ENCODE measurements around the gene AGER. TPM values are rescaled to one million over a fixed set of nuclear protein-coding genes. Genes with fewer than 3 reads are reported as not detected.
A peak's percentile ranks its signal among the peaks of the same experiment; 100 is the strongest.

The AGER gene
- total and polyA plus RNA-seq, 9 donors: 3.4 to 12.8 (median 7.9) TPM

DNA sequence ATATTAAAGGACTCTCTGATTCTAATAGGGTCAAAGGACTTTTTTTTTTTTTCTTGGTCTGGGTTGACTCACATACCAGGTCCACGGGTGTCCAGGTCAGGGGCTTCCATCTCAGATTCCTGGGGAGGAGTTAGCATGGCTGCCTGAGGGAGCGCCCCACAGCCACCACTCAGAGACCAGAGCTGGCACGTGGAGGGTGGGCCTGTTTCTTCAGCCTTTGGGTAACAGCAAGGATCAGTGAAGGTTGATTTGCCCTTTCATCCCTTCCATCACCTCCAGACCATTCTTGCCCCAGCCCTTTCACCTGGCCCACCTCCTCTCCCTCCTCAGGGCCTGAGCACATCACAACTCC is 14.3 kb upstream of the AGER start:
- 64 to 74% (median 70%) methylated on average over 3 of the region's 3 CpGs for WGBS, 3 donors
- intact Hi-C loops (cut with DNase I): loop anchor here in 1 of 4 donors (10.0 kb wide), 1 partner anchor 776 kb away; no protein-coding TSS in a partner anchor
- Histone ChIP-seq H3K27ac (no peak overlapping the region), H3K9me3 (no peaks in the 10 kb centered on the region), H3K36me3 (no peaks in the 10 kb centered on the region), H3K4me1 (ENCODE audit: insufficient read depth) (peaks cover 3% of the 10 kb centered on the region), H3K27me3 (no peaks in the 10 kb centered on the region), H3K4me3 (no peak overlapping the region)
- DNase-seq: no peak
- TF ChIP-seq EP300 (IDR thresholded peaks at IDR 0.05): no peak
- no peak for TF ChIP-seq POLR2A (IDR thresholded peaks at IDR 0.05)
- TF ChIP-seq, protein P1, sequence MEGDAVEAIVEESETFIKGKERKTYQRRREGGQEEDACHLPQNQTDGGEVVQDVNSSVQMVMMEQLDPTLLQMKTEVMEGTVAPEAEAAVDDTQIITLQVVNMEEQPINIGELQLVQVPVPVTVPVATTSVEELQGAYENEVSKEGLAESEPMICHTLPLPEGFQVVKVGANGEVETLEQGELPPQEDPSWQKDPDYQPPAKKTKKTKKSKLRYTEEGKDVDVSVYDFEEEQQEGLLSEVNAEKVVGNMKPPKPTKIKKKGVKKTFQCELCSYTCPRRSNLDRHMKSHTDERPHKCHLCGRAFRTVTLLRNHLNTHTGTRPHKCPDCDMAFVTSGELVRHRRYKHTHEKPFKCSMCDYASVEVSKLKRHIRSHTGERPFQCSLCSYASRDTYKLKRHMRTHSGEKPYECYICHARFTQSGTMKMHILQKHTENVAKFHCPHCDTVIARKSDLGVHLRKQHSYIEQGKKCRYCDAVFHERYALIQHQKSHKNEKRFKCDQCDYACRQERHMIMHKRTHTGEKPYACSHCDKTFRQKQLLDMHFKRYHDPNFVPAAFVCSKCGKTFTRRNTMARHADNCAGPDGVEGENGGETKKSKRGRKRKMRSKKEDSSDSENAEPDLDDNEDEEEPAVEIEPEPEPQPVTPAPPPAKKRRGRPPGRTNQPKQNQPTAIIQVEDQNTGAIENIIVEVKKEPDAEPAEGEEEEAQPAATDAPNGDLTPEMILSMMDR (IDR thresholded peaks at IDR 0.05): no peak

DNA sequence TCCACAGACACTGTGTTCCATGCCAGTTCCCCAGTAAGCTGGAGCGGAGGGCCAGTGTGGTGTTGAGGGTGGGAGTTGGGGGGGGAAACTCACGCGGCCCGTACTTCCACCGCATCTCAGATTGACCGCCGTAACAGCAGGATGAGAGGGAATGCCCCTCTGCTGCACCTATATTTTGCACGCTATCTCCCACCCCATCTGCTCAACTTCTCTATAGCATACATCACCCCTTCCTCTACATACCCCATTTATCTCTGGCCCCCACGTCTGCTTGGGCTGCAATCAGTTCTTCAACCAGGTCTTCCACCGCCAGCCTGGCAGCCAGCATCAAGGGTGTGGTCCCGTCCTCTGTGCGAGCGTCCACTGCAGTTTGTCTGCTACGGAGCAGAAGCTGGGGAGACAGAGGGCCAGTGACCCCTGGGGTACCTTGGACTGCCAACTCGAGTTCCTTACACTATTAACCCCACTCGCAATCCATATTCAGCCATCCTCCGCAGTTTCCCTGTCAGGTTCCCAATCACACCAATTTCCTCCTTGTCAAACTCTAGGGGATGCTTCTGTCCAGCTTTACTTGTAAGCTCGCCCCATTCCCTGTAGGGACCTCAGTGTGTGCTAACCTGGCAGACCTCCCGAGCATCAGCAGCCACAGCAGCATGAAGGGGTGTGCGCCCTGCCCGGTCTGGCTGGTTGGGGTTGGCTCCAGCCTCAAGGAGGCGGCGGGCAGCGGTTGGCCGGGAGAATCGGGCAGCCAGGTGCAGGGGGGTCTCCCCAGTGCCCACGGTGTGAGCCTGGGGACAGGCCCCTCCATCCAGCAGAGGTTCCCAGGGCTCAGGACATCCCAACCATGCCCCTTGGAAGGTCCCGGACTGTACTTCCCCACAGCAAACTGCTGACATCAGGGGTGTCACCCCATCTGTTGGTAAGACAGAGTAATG is 12.9 kb upstream of the AGER start:
- H3K36me3 ChIP-seq: no peaks in the 10 kb centered on the region
- peak overlapping the region; percentile 83 for H3K4me3 ChIP-seq
- intact Hi-C loops (cut with DNase I): loop anchor here in 1 of 4 donors (10.0 kb wide), 1 partner anchor 778 kb away; no protein-coding TSS in a partner anchor
- TF ChIP-seq, protein P1 (IDR thresholded peaks at IDR 0.05): no peak
- no peak for TF ChIP-seq EP300 (IDR thresholded peaks at IDR 0.05)
- no peak for TF ChIP-seq POLR2A (IDR thresholded peaks at IDR 0.05)
- H3K9me3 ChIP-seq: no peaks in the 10 kb centered on the region
- peaks cover 3% of the 10 kb centered on the region for H3K4me1 ChIP-seq (ENCODE audit: insufficient read depth)
- WGBS, 3 donors: 27 to 36% (median 29%) methylated on average over 28 of the region's 28 CpGs
- H3K27me3 ChIP-seq: no peaks in the 10 kb centered on the region
- peak overlapping the region; percentile 98 for H3K27ac ChIP-seq
- peak; percentile 55 to 75 (median 71) for DNase-seq

GRCh38 chr6:32195902-32196681 is 12.0 kb upstream of the AGER start:
- H3K27me3 ChIP-seq: no peaks in the 10 kb centered on the region
- peak; percentile 96 for TF ChIP-seq EP300 (IDR thresholded peaks at IDR 0.05)
- peak; percentile 100 for TF ChIP-seq POLR2A (IDR thresholded peaks at IDR 0.05)
- TF ChIP-seq, protein P1 (IDR thresholded peaks at IDR 0.05): no peak
- H3K27ac ChIP-seq: peak overlapping the region; percentile 98
- no peaks in the 10 kb centered on the region for H3K36me3 ChIP-seq
- H3K4me3 ChIP-seq: peak overlapping the region; percentile 83
- H3K4me1 ChIP-seq (ENCODE audit: insufficient read depth): peaks cover 3% of the 10 kb centered on the region
- intact Hi-C loops (cut with DNase I): loop anchor here in 1 of 4 donors (10.0 kb wide), 1 partner anchor 779 kb away; no protein-coding TSS in a partner anchor
- peak; percentile 95 to 97 (median 97) for DNase-seq
- WGBS, 3 donors: 0 to 1% (median 1%) methylated on average over 40 to 58 of the region's 58 CpGs
- no peaks in the 10 kb centered on the region for H3K9me3 ChIP-seq

DNA sequence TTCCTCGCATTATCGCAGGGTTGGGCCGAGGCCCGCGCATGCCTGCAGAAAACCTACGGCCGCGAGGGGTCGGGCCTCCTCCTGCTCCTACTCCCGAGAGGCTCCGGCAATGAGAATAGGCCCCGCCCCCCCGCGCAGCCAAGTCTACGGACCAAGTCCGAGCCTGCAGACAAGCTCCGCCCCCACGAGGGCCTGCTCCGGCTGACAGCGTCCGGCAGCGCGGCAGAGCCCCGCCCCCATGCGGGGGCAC is 11.5 kb upstream of the AGER start:
- WGBS, 3 donors: 0 to 2% (median 1%) methylated on average over 14 to 25 of the region's 25 CpGs
- peak; percentile 100 for DNase-seq
- H3K4me1 ChIP-seq (ENCODE audit: insufficient read depth): peaks cover 6% of the 10 kb centered on the region
- H3K4me3 ChIP-seq: peak overlapping the region; percentile 83
- H3K9me3 ChIP-seq: no peaks in the 10 kb centered on the region
- intact Hi-C loops (cut with DNase I): loop anchor here in 1 of 4 donors (10.0 kb wide), 1 partner anchor 779 kb away; no protein-coding TSS in a partner anchor
- H3K27ac ChIP-seq: peak overlapping the region in 1 of 2 donors; percentile 98
- no peaks in the 10 kb centered on the region for H3K36me3 ChIP-seq
- no peak for TF ChIP-seq EP300 (IDR thresholded peaks at IDR 0.05)
- TF ChIP-seq, protein P1 (IDR thresholded peaks at IDR 0.05): peak; percentile 72 to 91 (median 73)
- no peak for TF ChIP-seq POLR2A (IDR thresholded peaks at IDR 0.05)
- no peaks in the 10 kb centered on the region for H3K27me3 ChIP-seq
